ENCODE results near the gene MYLK.

- TF ChIP-seq, protein P1, sequence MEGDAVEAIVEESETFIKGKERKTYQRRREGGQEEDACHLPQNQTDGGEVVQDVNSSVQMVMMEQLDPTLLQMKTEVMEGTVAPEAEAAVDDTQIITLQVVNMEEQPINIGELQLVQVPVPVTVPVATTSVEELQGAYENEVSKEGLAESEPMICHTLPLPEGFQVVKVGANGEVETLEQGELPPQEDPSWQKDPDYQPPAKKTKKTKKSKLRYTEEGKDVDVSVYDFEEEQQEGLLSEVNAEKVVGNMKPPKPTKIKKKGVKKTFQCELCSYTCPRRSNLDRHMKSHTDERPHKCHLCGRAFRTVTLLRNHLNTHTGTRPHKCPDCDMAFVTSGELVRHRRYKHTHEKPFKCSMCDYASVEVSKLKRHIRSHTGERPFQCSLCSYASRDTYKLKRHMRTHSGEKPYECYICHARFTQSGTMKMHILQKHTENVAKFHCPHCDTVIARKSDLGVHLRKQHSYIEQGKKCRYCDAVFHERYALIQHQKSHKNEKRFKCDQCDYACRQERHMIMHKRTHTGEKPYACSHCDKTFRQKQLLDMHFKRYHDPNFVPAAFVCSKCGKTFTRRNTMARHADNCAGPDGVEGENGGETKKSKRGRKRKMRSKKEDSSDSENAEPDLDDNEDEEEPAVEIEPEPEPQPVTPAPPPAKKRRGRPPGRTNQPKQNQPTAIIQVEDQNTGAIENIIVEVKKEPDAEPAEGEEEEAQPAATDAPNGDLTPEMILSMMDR (conservative IDR thresholded peaks at IDR 0.05; ENCODE audit: low read length): no peak
- no peak for TF ChIP-seq EZH2phosphoT487 (IDR thresholded peaks at IDR 0.05; ENCODE audit: borderline replicate concordance)
Measured at GRCh38 chr3:123920868-123921267, 36.7 kb upstream of the MYLK start.

Data from Loucy (cell line).